Mucosa of descending colon (tissue), 3 donors: Measurements from ENCODE around the gene C14orf132. TPM values are rescaled to one million over a fixed set of nuclear protein-coding genes. Genes with fewer than 3 reads are reported as not detected.
A peak's percentile ranks its signal among the peaks of the same experiment; 100 is the strongest.

Source experiments
- ATAC-seq: fragments of 200-7000 bp; cut with Tn5 transposase; one replicate; pipeline ENCODE4 v1.9.1; 2020; ENCODE audit warnings: mild to moderate bottlenecking, moderate library complexity
- DNase-seq, 3 donors: peaks; one replicate each; pipeline ENCODE4 v3.0.0-alpha.2; 2020
- H3K36me3 ChIP-seq: fragments of 200-600 bp; one replicate; pipeline ENCODE4 v1.8.0; 2021; ENCODE audit warnings: low read depth, mild to moderate bottlenecking
- H3K4me1 ChIP-seq: fragments of 200-600 bp; one replicate; pipeline ENCODE4 v1.8.0; 2021; ENCODE audit warnings: low read depth, mild to moderate bottlenecking
- H3K4me3 ChIP-seq: fragments of 200-600 bp; one replicate; pipeline ENCODE4 v1.8.0; 2021; ENCODE audit warnings: mild to moderate bottlenecking
- H3K9me3 ChIP-seq: fragments of 200-600 bp; one replicate; pipeline ENCODE4 v1.8.0; 2021; ENCODE audit warnings: mild to moderate bottlenecking
- CTCF ChIP-seq: fragments of 200-600 bp; IDR thresholded peaks from one replicate; pipeline ENCODE4 v1.8.0; 2022; ENCODE audit warnings: antibody characterized with exemption, mild to moderate bottlenecking
- intact Hi-C, 2 donors: fragments of 100-400 bp; cut with DNase I in 1 of 2; cut with micrococcal nuclease in 1 of 2; formaldehyde crosslinking; loops; one replicate each; pipeline versions ENCODE4 v1.11.0 to v1.11.1; 2022; cut with DNase I, micrococcal nuclease
- long read RNA-seq, 2 donors: library from polyadenylated mRNA; unstranded; transcript quantifications; one replicate each; pipeline ENCODE4 v2.0.0, GENCODE V29; 2019 to 2021
- total RNA-seq, 3 donors: library from RNA; stranded (reverse); fragmentation: NEBNext Ultra II Directional in 2 of 3; extraction: Animal tissue kit (Norgen Biotek cat#: 25700) in 2 of 3; gene quantifications; one replicate each; pipeline versions ENCODE4 v1.2.1 to v1.2.4, GENCODE V29; 2021 to 2023
- donor health status: DM: no; HTN: no; CAD: no; lungs with moderate emphysema.
- donor health status: DM: no; HTN: no; CAD: no.
- donor health status: DM: no; HTN: yes; CAD: no.

C14orf132 gene
- 10 to 100 TPM in 1 of 3 donors, 1 to 10 TPM in 2; 1.8 to 21.8 (median 4.9) TPM for total RNA-seq
- long read RNA-seq, donor 1, full-length matches to known transcripts: 7 of 20 reads
- long read RNA-seq, donor 1, partial matches to known transcripts: 9 of 20 reads
- long read RNA-seq, donor 1, other reads (novel, unspliced or antisense): 4 of 20 reads
- long read RNA-seq, donor 2, full-length matches to known transcripts: 1 of 2 reads
- long read RNA-seq, donor 2, partial matches to known transcripts: 0 of 2 reads
- long read RNA-seq, donor 2, other reads (novel, unspliced or antisense): 1 of 2 reads

GRCh38 chr14:96038920-96039632 lies at the start of gene C14orf132:
C14orf132 (plus strand) TSS chr14:96039362; CDS start chr14:96039501, 139 bp downstream.
- Histone ChIP-seq H3K4me3 (peak within 1 kb of the TSS; percentile 26), H3K4me1 (peaks cover 11% of the 10 kb centered on the region), H3K9me3 (no peaks in the 10 kb centered on the region), H3K36me3 (no peaks in the 10 kb centered on the region)
- TF ChIP-seq CTCF: no peak
- DNase-seq: peak; percentile 60 to 72 (median 66)
- intact Hi-C loops: no loop called here
- peak; percentile 85 for ATAC-seq

- peak; percentile 29 for TF ChIP-seq CTCF
- intact Hi-C loops: loop anchor here (5.0 to 10.0 kb wide), 4 partner anchors 101 to 549 kb away; no protein-coding TSS in a partner anchor
- Histone ChIP-seq H3K36me3 (no peaks in the 10 kb centered on the region), H3K9me3 (peaks cover 13% of the 10 kb centered on the region), H3K4me1 (no peaks in the 10 kb centered on the region), H3K4me3 (no peak overlapping the region)
- ATAC-seq (no peak), DNase-seq (peak in 1 of 3 donors; percentile 7)
Measured at GRCh38 chr14:95993768-95994592, 45.2 kb upstream of the C14orf132 start.

- intact Hi-C loops: loop anchor here (5.0 to 10.0 kb wide), 4 partner anchors 100 to 550 kb away; no protein-coding TSS in a partner anchor
- Histone ChIP-seq H3K4me1 (no peaks in the 10 kb centered on the region), H3K9me3 (peaks cover 13% of the 10 kb centered on the region), H3K4me3 (no peak overlapping the region), H3K36me3 (no peaks in the 10 kb centered on the region)
- ATAC-seq: no peak
- peak; percentile 1 for TF ChIP-seq CTCF
- no peak for DNase-seq
Measured at GRCh38 chr14:95994593-95994928, 44.6 kb upstream of the C14orf132 start.

- no peak for ATAC-seq
- intact Hi-C loops: loop anchor here (10.0 kb wide), 3 partner anchors 96 to 554 kb away; no protein-coding TSS in a partner anchor
Measured at GRCh38 chr14:95998656-95999055, 40.5 kb upstream of the C14orf132 start.

More at GRCh38 chr14:95998656-95999055, 40.5 kb upstream of the C14orf132 start:
- DNase-seq: no peak
- Histone ChIP-seq H3K4me3 (no peak overlapping the region), H3K4me1 (no peaks in the 10 kb centered on the region), H3K36me3 (no peaks in the 10 kb centered on the region), H3K9me3 (no peaks in the 10 kb centered on the region)
- no peak for TF ChIP-seq CTCF
